RPMI7951 (cell line): ENCODE results near the gene TRDMT1. TPM values are rescaled to one million over a fixed set of nuclear protein-coding genes. Genes with fewer than 3 reads are reported as not detected.
A peak's percentile ranks its signal among the peaks of the same experiment; 100 is the strongest.

Experiments used
- DNase-seq: peaks from one replicate; pipeline ENCODE4 v3.0.0-alpha.2; 2012; ENCODE audit warnings: low read depth
- total RNA-seq: library from RNA; depleted of rRNA; stranded (reverse); fragments of >200 nt; shearing (Covaris generic); gene quantifications from 2 replicates; pipeline ENCODE4 v1.2.3, GENCODE V29; 2014

TRDMT1 gene
- total RNA-seq, 1 experiment from 2014 or later: 18.1 TPM

DNA sequence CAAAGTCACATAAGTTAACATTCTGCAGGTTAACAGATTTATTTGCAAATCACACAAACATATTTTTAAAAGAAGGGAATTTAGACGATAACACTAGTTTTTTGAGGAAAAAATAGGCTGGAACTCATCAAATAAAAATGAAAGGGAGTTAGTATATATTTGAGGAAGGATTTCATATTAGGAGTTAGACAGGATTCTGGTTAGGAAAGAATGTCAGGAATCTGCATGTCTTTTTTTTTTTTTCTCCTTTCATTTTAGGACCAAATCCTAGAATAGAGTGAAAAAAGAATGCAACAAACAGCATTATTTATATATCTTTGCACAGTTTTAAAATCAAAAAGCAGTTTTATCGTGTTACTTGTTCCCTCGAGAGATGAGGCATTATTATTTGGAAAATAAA, 8.9 kb upstream of the TRDMT1 start:
- DNase-seq: peak; percentile 55

DNA sequence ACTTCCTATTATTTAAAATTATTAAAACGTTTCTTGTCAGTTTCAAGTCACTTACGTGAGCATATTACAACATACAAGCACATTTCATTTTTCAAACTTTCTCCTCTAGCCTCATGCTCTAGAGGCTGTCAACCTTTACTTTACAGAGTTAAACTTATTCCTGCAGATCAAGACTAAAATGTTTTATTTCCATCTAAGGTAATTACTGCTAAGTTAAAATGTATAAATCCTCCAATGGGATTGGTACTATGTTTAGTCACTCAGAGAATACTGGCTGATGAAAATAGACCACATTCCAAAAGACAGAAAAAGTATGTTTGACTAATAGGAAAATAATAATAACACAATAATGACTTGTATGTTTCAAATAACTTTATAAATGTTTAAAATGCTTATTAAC, 8.4 kb upstream of the TRDMT1 start:
- no peak for DNase-seq

DNA sequence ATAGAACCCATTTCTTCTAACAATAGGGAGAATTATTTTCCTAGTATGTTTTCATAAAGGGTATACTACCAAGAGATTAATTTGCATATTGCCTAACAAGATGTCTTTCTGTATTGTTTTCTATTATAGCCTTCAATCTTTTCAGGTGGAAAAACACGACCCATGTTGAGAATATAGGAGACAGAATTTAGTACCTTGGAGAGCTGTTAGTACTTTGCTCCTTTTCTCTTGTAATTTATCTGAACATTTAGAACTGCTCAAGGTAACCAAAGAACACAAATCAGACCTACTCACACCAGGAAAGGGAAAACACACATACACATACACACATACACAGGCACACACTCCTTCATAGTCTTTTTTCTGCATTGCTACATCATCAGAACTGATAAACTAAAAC, 7.8 kb upstream of the TRDMT1 start:
- no peak for DNase-seq

DNA sequence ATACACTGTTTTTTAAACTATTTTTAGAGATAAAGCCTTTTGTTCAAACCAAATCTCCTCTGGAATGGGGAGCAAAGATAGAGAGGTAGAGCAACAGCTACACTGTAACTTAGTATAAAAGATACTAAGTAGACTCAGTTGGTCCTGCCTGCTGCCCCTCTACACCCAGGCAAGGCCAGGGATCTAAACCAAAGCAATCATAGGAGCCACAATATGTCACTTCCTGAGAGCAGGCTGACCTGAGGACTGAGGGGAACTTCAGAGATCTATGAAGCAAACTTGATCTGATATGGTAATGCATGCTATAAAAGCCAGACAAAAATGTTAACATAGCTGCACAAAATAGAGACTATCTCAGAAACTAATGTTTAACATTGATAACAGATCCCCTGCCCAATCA, 7.0 kb upstream of the TRDMT1 start:
- no peak for DNase-seq

DNA sequence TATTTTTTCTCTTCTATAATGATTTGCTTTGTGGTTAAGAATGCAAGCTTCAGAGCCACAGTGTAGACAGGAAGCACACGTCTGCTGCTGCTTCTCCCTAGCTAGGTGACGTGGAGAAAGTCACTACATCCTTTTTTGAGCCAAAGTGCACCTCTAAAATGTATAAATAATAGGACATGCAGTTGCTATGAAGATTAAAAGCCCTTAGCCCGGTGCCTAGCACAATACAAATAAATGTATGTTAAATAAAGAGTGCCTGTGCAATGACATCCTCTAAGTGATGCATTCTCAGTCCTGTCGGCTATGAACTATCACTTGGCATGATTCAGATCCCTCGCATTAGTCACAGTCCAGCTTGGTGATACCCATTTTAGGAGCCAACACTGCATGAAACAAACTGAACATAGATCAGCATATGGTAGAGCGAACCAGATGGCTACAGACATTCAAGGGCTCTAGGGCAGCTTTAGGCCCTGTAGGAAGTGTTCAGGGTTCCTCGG, 4.8 kb upstream of the TRDMT1 start:
- DNase-seq: peak; percentile 97

DNA sequence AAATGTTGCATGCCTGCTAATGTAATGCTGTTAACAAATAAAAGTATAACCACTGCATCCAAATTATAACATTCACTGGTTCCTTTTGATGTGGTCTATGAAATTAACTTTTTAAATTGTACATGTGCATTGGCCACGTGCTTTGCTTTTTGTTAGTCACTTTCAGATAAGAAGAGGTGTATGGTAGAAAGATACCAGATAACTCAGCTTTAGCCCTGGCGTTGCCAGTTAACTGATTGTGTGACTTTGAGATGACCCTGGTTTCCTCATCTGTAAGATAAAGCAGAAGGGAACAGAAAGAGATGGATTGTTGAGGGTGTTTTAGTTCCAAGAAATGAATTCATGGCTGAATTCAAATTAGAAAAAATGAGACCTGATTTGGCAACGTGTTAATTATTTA, 1.9 kb upstream of the TRDMT1 start:
- DNase-seq: no peak

DNA sequence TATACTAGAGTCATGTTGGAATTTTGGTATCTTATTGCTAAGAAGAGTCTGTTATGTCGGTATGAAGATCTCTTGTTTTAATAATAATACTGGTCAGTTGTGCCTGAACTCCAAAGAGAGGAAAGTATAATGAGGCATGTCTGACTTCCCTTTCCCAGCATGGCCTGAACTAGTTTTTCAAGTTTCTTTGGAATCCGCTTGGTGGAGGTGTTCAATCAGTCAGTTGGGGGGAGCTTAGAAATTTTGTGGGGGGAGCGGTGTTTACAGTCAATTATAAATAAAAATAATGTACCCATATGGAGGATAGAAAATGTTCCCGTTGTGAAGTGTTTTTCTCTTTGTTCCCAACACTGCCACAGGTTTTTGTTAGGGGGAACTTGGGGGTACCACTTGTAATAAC, 1.5 kb upstream of the TRDMT1 start:
- no peak for DNase-seq

DNA sequence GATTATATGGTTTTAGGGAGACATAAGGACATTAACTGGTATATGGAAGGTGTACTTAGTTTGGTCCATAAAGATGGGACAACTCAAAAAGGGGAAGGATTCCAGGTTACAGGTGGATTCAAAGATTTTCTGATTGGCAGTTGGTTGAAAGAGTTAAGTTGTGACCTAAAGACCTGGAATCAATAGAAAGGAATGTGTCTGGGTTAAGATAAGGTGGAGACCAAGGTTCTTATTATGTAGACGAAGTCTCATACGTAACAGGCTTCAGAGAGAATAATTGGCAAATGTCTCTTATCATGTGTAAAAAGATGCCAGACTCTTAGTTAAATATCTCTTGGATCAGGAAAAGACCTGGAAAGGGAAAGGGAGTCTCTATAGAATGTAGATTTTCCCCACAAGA, 1.0 kb upstream of the TRDMT1 start:
- no peak for DNase-seq

DNA sequence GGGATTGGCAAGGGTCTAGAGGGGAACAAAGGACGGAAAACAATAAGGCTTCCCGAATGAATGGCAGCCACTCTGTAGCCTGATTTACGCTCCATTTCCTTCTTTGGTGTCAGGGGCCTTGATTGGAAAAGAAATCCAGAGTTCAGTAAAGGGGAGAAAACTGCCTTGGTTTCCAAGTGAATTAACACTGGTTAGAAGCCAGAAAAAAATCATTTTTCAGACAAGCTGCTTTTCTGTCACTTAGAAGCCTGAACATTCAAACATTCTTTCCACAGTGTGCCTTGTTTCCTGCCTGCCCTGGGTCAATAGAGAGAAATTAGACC, 283 bp upstream of the TRDMT1 start:
- DNase-seq: no peak

DNA sequence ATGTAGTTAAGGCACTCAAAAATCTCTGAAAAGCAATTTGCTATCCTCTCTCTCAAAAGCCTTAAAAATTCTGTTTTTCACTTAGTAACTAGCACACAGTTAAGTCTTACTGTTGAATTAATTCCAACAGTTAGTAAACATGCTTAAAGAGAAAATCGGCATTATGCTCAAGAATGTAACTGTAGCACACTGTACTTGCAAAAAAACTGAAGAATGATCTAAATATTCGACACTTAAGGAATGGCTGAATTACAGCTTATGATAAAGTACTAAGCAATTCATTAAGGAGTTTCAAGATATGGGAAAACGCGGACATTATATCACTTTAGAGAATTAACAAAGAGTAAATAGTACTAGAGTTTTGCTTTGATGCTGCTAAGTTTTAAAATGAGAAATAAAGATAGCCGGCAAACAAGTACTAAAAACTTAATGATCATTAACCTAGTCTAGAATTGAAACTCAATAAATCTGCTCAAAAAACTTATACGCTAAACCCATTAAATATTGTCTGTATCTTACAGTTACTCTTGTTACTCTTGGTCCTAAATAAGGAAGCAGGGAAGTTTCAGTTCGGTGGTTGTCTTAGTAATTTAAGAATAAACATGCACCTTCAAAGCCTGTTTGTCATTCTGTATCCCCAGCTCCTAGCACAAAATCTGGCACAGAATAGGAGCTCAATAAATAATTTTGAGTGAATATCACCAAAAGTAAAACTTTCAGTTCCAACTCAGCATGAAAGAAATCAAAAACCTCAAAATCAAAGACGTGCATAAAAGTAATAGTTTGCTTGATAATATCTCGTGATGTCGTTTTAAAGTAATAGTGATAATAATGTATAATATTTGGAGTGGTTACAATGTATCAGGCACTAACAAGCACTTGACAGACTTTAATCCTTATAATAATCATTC, 1.2 kb downstream of the TRDMT1 start:
- peak; percentile 42 for DNase-seq

DNA sequence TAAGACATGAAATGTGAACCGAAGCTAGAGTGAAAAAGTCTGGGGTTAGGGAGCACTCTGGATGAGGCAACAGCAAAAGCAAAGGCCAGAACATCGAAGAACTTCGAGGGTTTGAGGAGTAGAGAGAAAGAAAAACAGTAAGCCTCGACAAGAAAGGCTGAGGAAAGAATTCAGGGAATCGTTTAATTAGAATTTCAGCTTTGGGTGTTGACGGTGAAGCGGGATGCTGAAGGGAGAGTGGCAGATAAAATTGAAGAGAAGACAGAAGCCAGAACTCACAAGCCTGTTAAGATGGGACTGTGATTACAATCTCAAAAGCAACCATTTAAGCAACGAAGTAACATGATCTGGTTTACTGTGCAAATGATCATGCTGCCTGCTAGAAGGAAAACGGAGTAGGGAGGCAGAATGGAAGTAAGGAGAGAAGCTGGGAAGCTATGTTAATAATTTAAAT, 2.1 kb downstream of the TRDMT1 start:
- peak; percentile 72 for DNase-seq

DNA sequence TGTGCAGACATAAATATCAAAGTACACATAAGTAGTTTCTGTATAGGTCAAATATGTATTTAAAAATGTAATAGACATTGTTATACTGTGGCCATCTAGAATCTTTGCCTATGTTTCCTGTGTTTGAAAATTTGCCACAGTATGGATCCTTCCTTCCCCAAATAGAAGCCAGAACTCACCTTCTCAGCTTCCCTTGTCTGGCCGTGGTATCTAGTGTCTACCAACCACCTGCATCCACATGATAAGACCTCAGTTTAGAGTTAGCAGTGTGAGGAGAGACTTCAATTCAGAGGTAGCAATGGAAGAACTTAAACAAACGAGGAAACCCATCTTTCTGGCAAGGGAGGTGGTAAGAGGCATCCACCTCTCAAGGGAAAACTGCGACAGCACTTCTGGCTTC, 4.9 kb downstream of the TRDMT1 start:
- DNase-seq: no peak

DNA sequence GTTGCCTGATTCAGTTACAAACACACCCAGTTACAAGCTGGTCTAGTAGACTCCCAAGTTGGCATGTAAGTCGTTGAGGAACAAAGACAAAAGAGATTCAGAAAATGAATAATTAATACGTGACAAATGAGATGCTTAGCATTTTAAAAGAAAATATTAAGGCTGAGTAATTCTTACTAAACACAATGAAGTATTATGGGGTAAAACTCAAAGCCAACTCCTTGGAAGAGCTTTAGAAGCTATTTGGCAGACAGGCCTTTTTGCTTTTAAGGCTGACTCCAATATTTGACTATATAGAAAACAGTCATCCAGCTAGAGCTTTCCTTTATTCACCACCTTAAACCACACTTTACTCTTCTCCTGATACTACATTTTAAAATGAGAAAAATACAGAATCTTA, 5.4 kb downstream of the TRDMT1 start:
- no peak for DNase-seq

DNA sequence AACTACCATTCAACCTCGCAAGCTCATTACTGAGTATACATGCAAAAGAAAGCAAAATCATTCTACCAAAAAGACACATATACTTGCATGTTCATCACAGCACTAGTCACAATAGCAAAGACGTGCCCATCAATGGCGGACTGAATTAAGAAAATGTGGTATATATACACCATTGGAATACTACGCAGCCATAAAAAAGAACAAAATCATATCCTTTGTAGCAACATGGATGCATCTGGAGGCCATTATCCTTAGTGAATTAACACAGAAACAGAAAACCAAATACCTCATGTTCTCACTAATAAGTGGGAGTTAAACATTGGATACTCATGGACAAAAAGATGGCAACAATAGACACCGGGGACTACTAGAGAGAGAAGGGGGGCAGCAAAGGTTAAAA, 6.4 kb downstream of the TRDMT1 start:
- DNase-seq: no peak

DNA sequence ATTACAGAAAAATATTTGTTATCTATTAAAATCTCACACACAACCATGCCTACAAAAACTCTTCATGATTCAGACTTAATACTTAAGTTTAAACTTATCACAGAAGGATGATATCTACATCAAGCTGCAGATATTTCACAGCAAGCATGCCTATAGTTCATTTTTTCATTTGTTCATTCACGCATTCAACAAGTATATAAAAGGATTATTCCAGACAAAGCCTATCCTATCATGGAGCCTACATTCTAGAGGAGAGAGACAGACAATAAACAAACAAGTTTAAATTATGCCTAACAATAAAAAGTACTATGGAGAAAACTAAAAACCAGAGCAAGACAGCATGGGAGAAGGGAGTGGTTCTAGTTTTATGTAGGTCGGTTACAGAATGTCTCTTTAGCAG, 10.9 kb downstream of the TRDMT1 start:
- DNase-seq: no peak

DNA sequence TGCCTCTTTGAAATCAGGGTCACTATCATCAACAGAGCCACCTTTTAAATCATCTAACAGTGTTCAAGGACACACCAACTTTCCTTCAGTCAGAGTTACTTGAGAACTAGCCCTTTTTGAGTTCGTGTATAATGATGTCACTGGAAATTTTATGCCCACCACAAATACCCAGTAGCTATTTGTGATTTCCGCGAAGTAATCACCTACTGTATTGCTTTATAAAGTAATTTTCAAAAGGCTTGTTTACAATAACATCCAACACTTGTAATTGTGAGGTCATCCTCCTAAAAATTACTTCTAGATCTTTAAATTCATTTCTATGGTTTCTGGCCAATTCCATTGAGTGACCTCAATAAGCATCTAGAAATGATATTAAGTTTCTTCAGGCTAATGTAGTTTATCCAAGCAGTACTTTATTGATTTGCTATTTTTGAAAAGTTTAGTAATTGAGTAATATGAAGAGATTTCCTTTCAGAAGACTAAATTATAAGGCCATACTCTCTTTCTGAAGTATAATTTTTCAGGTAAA, 12.8 kb downstream of the TRDMT1 start:
- no peak for DNase-seq

DNA sequence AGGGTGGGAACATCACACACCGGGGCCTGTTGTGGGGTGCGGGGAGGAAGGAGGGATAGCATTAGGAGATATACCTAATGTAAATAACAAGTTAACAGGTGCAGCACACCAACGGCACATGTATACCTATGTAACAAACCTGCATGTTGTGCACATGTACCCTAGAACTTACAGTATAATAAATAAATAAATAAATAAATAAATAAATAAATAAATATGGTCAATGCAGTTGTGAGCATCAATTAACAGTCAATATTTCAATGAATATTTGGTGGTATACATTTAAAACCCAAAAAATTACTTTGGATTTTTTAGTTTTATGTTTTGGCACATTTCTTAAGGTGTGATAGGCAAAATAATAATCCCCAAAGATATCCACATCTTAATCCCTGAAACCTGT, 15.6 kb downstream of the TRDMT1 start:
- DNase-seq: no peak

DNA sequence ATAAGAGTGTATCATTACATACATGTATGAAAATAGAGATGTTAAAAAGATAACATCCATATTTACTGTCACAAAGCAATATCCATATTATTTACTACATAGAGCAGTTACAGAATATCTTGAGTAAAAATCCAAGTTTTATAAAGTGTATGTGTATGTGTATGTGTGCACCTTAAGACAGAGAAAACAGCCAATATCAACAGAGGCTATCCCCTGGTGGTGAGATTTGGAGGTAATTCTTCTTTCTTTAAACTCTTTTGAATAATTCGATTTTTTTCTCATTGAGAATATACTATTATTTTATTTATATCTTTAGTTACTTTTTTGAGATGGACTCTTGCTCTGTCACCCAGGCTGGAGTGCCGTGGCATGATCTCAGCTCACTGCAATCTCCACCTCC, 18.4 kb downstream of the TRDMT1 start:
- no peak for DNase-seq

DNA sequence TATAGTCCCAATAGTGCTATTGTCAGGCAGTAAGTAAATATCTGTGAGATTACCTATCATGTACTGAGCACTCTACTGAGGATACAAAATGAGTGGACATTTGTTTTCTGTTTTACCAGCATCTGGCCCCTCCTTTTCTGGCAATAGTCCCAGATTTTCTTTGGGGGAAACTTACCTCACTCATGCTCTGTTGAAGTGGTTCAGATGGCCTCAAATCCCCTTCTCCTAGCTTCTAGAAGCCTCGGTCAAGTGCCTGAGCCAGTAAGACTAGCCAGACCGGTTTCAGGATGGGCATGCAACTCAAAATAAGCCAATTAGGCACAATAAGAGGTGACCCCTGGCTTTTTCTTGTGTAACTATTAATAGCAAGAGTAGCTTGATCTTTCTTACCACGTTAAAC, 19.7 kb downstream of the TRDMT1 start:
- DNase-seq: peak; percentile 33

DNA sequence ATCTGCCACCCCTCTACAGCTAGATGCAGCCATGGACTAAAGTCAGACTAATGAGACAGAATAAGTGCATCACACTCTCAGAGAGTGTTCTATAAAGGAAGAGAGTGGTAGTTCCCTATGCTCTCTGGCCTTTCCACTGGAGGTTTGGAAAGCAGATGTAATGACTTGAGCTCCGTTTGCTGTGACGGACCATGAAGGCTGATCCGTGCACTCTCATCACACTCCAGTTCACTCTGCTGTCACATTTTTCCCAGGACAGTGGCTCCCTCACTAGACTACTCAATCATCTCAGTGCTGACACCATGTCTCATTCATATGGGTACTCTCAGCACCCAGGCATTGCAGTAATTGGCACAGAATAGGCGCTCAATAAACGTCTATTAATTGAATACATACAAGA, 20.4 kb downstream of the TRDMT1 start:
- DNase-seq: no peak

DNA sequence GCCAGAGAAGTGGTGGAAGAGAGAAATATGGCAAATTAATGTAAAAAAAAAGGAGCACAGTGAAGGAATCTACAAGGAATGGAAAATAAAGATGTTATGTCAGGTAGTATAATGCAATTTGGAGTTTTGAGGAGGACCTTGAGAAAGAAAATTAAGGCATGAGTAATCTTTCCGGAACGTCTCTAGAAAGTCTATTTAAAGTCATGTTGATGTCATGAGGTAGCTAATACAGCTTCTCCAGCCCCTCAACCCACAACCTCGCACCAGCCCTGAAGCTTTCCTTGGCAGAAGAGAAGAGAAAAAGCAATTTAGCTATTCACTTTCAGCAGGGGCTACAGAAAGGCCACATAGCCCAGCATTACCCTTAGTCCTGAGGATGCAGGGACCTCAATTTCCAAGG, 22.5 kb downstream of the TRDMT1 start:
- peak; percentile 77 for DNase-seq

DNA sequence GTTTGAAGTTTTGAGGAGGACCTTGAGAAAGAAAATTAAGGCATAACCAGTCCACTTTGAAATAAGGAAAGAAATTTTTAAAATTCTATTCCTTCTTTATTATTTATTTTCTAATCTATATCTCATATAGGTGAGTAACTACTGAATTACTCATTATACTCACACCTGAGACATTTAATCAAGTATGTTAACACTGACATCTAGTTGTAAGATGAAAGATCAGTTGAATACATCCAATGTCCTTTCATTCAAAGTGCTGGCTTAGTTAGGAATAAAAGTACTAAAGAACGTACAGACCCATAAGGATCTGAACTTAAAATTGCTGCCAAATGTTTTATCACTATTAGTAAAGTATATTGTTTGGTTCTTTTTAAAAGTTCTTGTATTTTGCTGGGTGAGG, 23.5 kb downstream of the TRDMT1 start:
- no peak for DNase-seq

DNA sequence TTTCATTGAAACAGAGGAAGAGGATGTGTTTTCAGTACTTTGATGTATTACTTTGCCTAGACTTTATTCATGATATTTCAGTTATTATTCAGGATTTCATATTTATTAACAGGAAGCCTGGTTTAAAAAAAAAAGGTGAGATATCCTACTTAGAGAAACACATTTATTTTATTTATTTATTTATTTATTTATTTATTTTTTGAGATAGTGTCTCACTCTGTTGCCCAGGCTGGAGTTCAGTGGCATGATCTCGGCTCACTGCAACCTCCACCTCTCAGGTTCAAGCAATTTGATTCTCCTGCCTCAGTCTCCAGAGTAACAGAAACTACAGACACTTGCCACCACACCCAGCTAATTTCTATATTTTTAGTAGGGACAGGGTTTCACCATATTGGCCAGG, 24.5 kb downstream of the TRDMT1 start:
- DNase-seq: no peak

DNA sequence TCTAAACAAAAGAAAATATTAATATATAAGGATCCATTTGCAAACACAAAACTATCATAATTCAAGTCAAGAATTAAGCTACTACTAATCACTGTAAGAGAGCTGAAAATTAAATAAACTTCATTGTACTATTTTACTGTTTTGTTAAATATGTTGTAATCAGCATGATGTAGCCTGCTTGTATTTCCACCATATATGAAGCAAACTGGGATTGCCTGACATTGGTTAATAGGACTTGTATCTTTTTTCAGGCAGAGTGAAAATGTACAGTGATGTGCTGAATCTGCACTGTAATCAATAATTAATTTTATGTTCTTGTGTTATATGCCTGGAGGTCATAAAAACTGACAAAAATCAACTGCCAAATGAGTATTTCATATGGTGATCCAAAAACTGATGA, 25.4 kb downstream of the TRDMT1 start:
- DNase-seq: no peak
